B cell (primary cell): Measurements from ENCODE around the gene HDAC11. TPM values are rescaled to one million over a fixed set of nuclear protein-coding genes. Genes with fewer than 3 reads are reported as not detected.

Experiments used
- ATAC-seq: fragments of 200-7000 bp; cut with Tn5 transposase; one replicate; pipeline ENCODE4 v1.10.0; 2021; ENCODE audit warnings: low read depth, mild to moderate bottlenecking, moderate number of reproducible peaks, moderate library complexity
- CTCF ChIA-PET: fragments of 350-600 bp; sonication (Branson Sonifier 250); formaldehyde crosslinking; loops from one replicate; lab custom pipeline; 2021; ENCODE audit warnings: antibody characterized with exemption, inconsistent platforms; lab: Charles Lee
- POLR2A ChIA-PET: fragments of 350-600 bp; sonication (Branson Sonifier 250); formaldehyde crosslinking; loops from one replicate; lab custom pipeline; 2021; ENCODE audit warnings: antibody characterized with exemption; lab: Charles Lee
- DNase-seq: peaks from one replicate; pipeline ENCODE4 v3.0.0; 2013
- H2AFZ ChIP-seq: 2 replicates; pipeline ENCODE4 v1.6.1; 2012; ENCODE audit warnings: mild to moderate bottlenecking, low read depth, low read length; ENCODE audit not compliant: insufficient read depth, poor library complexity, severe bottlenecking
- H3K27ac ChIP-seq, 2 donors: 1 replicate in 1 of 2; 2 replicates in 1 of 2; pipeline ENCODE4 v1.5.1; 2012 to 2013; ENCODE audit warnings: low read length in 2 of 2, mild to moderate bottlenecking in 2 of 2, moderate library complexity in 1 of 2
- H3K27me3 ChIP-seq, 4 experiments: fragments of 200-600 bp in 1 of 4; sonication (generic) in 1 of 4; replicated peaks in 1 of 4; 1 replicate in 2 of 4; 2 replicates in 2 of 4; pipeline versions ENCODE4 v1.6.1 to v1.7.0; 2013 to 2016; ENCODE audit warnings: low read length in 3 of 4, mild to moderate bottlenecking in 2 of 4, mixed read lengths in 1 of 4, moderate library complexity in 1 of 4; ENCODE audit not compliant: insufficient read depth in 4 of 4, control insufficient read depth in 3 of 4; ENCODE audit errors: control extremely low read depth in 1 of 4
- H3K36me3 ChIP-seq, 2 experiments: replicated peaks in 1 of 2; 1 replicate in 1 of 2; 2 replicates in 1 of 2; pipeline versions ENCODE4 v1.6.1 to v1.7.1; 2013; ENCODE audit warnings: low read length in 1 of 2; ENCODE audit not compliant: insufficient read depth in 2 of 2, control insufficient read depth in 1 of 2; ENCODE audit errors: control extremely low read depth in 1 of 2, extremely low read depth in 1 of 2
- H3K4me1 ChIP-seq, 2 donors: fragments of 200-600 bp in 1 of 2; sonication (generic) in 1 of 2; 1 replicate in 1 of 2; 2 replicates in 1 of 2; pipeline versions ENCODE4 v1.5.1 to v1.6.1; 2013 to 2017; ENCODE audit warnings: low read length in 2 of 2; ENCODE audit not compliant: control insufficient read depth in 2 of 2, insufficient read depth in 2 of 2
- H3K4me2 ChIP-seq: replicated peaks from 2 replicates; pipeline ENCODE3; 2012; ENCODE audit warnings: mild to moderate bottlenecking, low read depth, low read length; ENCODE audit not compliant: poor library complexity, severe bottlenecking
- H3K4me3 ChIP-seq, 5 experiments: fragments of 200-600 bp in 1 of 5; sonication (generic) in 1 of 5; 1 replicate in 3 of 5; 2 replicates in 2 of 5; pipeline versions ENCODE4 v1.5.1 to v1.7.0; 2011 to 2016; ENCODE audit warnings: low read length in 4 of 5, mild to moderate bottlenecking in 4 of 5, low read depth in 2 of 5, control low read depth in 1 of 5, moderate library complexity in 1 of 5; ENCODE audit not compliant: insufficient read depth in 1 of 5; ENCODE audit errors: control extremely low read depth in 1 of 5, extremely low read depth in 1 of 5
- H3K79me2 ChIP-seq: fragments of 200-600 bp; sonication (generic); one replicate; pipeline ENCODE4 v1.6.0; 2016; ENCODE audit warnings: low read length; ENCODE audit not compliant: control insufficient read depth, insufficient read depth
- H3K9ac ChIP-seq: fragments of 200-600 bp; sonication (generic); 2 replicates; pipeline ENCODE4 v1.6.1; 2017; ENCODE audit warnings: mild to moderate bottlenecking, low read length, moderate library complexity
- H3K9me3 ChIP-seq, 3 donors: one replicate each; pipeline versions ENCODE4 v1.6.1 to v1.7.1; 2013; ENCODE audit warnings: low read length in 2 of 3; ENCODE audit not compliant: control insufficient read depth in 2 of 3, insufficient read depth in 1 of 3; ENCODE audit errors: control extremely low read depth in 1 of 3
- H4K20me1 ChIP-seq: 2 replicates; pipeline ENCODE4 v1.6.0; 2012; ENCODE audit warnings: mild to moderate bottlenecking, low read length; ENCODE audit not compliant: insufficient read depth, control insufficient read depth, poor library complexity, severe bottlenecking
- H3K27ac Mint-ChIP-seq: one replicate; pipeline ENCODE4 v1.8.0; 2021; ENCODE audit warnings: mixed read lengths
- H3K27me3 Mint-ChIP-seq: one replicate; pipeline ENCODE4 v1.8.0; 2021; ENCODE audit warnings: mixed read lengths
- H3K4me1 Mint-ChIP-seq: one replicate; pipeline ENCODE4 v1.8.0; 2021; ENCODE audit warnings: mixed read lengths
- H3K4me3 Mint-ChIP-seq: one replicate; pipeline ENCODE4 v1.8.0; 2021; ENCODE audit warnings: mixed read lengths
- H3K9me3 Mint-ChIP-seq: one replicate; pipeline ENCODE4 v1.8.0; 2022; ENCODE audit warnings: mixed read lengths; ENCODE audit not compliant: insufficient read depth
- CTCF ChIP-seq: fragments of 200-600 bp; IDR thresholded peaks from one replicate; pipeline ENCODE4 v1.8.0; 2022; ENCODE audit warnings: antibody characterized with exemption, mild to moderate bottlenecking
- EZH2 ChIP-seq: IDR thresholded peaks from 2 replicates; pipeline ENCODE4 v1.6.1; 2012; ENCODE audit warnings: borderline replicate concordance, low read depth, mild to moderate bottlenecking, moderate library complexity, low read length; ENCODE audit not compliant: insufficient read depth, poor library complexity, severe bottlenecking
- WGBS: methylation state at CpG from one replicate; pipeline ENCODE4 v1.1.5; 2013; ENCODE audit warnings: missing lambda C conversion rate; ENCODE audit not compliant: insufficient coverage; 5-methylcytosine and 5-hydroxymethylcytosine counted together
- intact Hi-C: fragments of 100-400 bp; cut with micrococcal nuclease; formaldehyde crosslinking; loops from one replicate; pipeline ENCODE4 v1.10.0; 2022
- polyA plus RNA-seq: library from polyadenylated mRNA; depleted of rRNA; stranded (reverse); fragments of >200 nt; gene quantifications from 2 replicates; pipeline ENCODE4 v1.2.3, GENCODE V29; 2012
- total RNA-seq, 2 donors: library from RNA; stranded (reverse); fragments of 120-200 nt in 1 of 2; gene quantifications; 1 replicate in 1 of 2; 2 replicates in 1 of 2; pipeline versions ENCODE4 v1.2.3 to v1.2.4, GENCODE V29; 2013 to 2022

HDAC11 gene
- total and polyA plus RNA-seq, 2 donors (not counting 1 experiment from before 2014, with no cell fraction given) = 0.76 to 5.5 TPM

DNA sequence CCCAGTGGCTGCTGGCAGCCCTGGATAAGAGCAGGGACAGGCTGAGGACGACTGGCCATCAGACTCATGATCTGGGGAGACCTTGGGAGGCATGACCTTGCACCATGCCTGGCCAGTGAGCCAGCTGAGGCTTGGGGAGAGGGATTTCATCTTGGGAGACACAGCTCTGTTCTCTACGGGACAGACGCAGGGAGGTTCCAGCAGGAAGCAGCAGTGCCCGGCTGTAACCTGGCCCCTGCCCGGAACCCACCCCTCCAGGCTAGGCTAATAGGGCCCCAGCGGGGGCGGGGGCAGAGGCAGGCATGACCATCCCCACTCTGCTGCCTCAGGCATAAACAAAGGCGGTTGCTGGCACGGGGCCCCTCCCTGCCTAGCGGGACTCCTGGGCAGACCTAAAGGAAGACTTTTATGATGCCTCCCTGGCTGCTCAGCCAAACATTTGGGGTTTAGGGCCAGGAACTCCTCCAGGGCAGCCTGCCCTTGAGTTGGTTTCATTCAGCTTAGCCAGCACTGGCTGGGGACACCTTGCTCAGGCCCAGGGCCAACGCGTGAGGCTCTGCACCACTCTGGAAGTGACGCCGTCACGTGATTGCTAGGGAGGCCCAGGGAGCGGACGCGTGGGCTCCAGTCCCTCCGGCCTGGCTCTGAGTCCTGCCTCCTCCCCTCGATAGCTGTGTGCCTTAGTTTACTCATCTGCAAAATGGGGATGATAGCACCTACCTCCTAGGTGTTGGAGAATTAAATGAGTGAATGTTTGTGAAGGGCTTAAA lies 27.6 kb downstream of the HDAC11 start:
- POLR2A ChIA-PET = interaction anchor here (0.6 kb wide), 1 partner anchor 505 kb away, joined by 5 read pairs; no protein-coding TSS in a partner anchor
- ATAC-seq (no peak), DNase-seq (no peak)
- no peaks in the 10 kb centered on the region for H3K4me1 Mint-ChIP-seq
- Histone ChIP-seq H3K27ac (no peak overlapping the region), H3K79me2 (no peaks in the 10 kb centered on the region), H3K4me1 (no peaks in the 10 kb centered on the region), H4K20me1 (no peaks in the 10 kb centered on the region), H3K27me3 (peaks cover 0 to 3% (median 0%) of the 10 kb centered on the region in 4 experiments), H3K9ac (no peak overlapping the region), H3K9me3 (no peaks in the 10 kb centered on the region), H2AFZ (no peak overlapping the region), H3K4me2 (no peak overlapping the region), H3K36me3 (no peaks in the 10 kb centered on the region), H3K4me3 (no peak overlapping the region)
- H3K9me3 Mint-ChIP-seq = no peaks in the 10 kb centered on the region
- TF ChIP-seq EZH2 (no peak), CTCF (no peak)
- CTCF ChIA-PET = no interaction called here
- no peak overlapping the region for H3K4me3 Mint-ChIP-seq
- intact Hi-C loops = no loop called here
- H3K27me3 Mint-ChIP-seq = no peaks in the 10 kb centered on the region
- WGBS = 64% methylated on average over 19 of the region's 20 CpGs
- H3K27ac Mint-ChIP-seq = no peak overlapping the region

GRCh38 chr3:13508496-13508895 lies 28.4 kb downstream of the HDAC11 start:
- ChIA-PET CTCF (no interaction called here), POLR2A (no interaction called here)
- H3K4me3 ChIP-seq = no peak overlapping the region
- H3K27ac Mint-ChIP-seq = no peak overlapping the region
- H3K4me2 ChIP-seq = no peak overlapping the region
- WGBS = 77% methylated on average over 4 of the region's 8 CpGs
- H3K9ac ChIP-seq = no peak overlapping the region
- no peaks in the 10 kb centered on the region for H3K9me3 ChIP-seq
- H3K36me3 ChIP-seq = no peaks in the 10 kb centered on the region
- DNase-seq = no peak
- no peak overlapping the region for H3K4me3 Mint-ChIP-seq
- H3K4me1 Mint-ChIP-seq = no peaks in the 10 kb centered on the region
- no peak overlapping the region for H3K27ac ChIP-seq
- intact Hi-C loops = no loop called here
- no peak overlapping the region for H2AFZ ChIP-seq
- H3K79me2 ChIP-seq = no peaks in the 10 kb centered on the region
- H3K27me3 ChIP-seq = peaks cover 0 to 3% (median 0%) of the 10 kb centered on the region in 4 experiments
- no peaks in the 10 kb centered on the region for H4K20me1 ChIP-seq
- ATAC-seq = no peak
- H3K4me1 ChIP-seq = no peaks in the 10 kb centered on the region
- no peak for TF ChIP-seq CTCF
- TF ChIP-seq EZH2 = no peak
- no peaks in the 10 kb centered on the region for H3K9me3 Mint-ChIP-seq
- no peaks in the 10 kb centered on the region for H3K27me3 Mint-ChIP-seq
